ENCODE data around the gene PRC1. TPM values are rescaled to one million over a fixed set of nuclear protein-coding genes. Genes with fewer than 3 reads are reported as not detected.
A peak's percentile ranks its signal among the peaks of the same experiment; 100 is the strongest.
"Not testable (repeated sequence)": the region's sequence is repeated elsewhere in the genome, so short reads cannot be mapped to it uniquely, and the experiment has no call there.

Gene PRC1
- total RNA-seq, 2 donors from 2014 or later, result 19.9 to 40.6 TPM

DNA sequence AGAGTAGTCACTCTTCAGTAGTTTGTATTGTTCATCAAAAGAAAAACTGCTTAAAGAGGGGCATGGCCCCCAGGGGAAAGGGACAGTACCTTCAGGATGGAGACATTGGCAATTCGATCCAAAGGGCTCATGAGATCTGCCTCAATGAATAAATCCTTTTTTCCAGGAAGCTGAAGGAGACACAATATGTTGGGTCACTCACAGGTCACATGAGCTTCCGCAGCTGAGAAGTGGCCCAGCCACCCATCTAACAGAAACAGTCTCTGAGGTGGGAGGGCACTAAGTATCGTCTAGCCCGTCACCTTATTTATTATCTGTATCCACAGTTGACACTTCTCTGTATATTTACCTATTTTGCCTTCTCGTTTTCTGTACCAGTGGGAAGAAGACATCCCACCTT lies 23.4 kb upstream of the PRC1 start:
- Mint-ChIP-seq H3K4me3 (no peak overlapping the region), H3K36me3 (ENCODE audit: low read depth) (peaks cover 2% of the 10 kb centered on the region), H3K27ac (peak overlapping the region; percentile 39), H3K27me3 (no peaks in the 10 kb centered on the region), H3K4me1 (peaks cover 33% of the 10 kb centered on the region)
- ATAC-seq (no peak), DNase-seq (no peak)
- H3K9me3 ChIP-seq (ENCODE audit: control insufficient read depth, low read length, poor library complexity, severe bottlenecking), result no peaks in the 10 kb centered on the region

DNA sequence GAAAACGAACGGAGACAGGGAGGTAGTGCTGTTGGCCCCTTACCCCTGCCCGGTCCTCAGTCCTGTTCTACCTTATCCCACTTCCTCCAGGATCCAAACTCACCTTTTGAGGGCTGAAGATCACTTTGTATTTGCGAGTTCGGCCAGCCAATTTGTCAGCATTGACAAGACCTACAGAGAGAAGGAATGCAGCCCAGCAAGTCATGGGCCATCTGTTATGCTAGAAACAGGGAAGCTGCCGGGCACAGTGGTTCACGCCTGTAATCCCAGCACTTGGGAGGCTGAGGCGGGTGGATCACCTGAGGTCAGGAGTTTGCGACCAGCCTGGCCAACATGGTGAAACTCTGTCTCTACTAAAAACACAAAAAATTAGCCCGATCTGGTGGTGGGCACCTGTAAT lies 19.4 kb upstream of the PRC1 start:
- not testable (repeated sequence) for H3K4me3 Mint-ChIP-seq; H3K9me3 ChIP-seq (ENCODE audit: control insufficient read depth, low read length, poor library complexity, severe bottlenecking); ATAC-seq; H3K27me3 Mint-ChIP-seq; DNase-seq
- peak overlapping the region; percentile 8 for H3K27ac Mint-ChIP-seq
- H3K4me1 Mint-ChIP-seq, result peaks cover 24% of the 10 kb centered on the region
- H3K36me3 Mint-ChIP-seq (ENCODE audit: low read depth), result peaks cover 14% of the 10 kb centered on the region

DNA sequence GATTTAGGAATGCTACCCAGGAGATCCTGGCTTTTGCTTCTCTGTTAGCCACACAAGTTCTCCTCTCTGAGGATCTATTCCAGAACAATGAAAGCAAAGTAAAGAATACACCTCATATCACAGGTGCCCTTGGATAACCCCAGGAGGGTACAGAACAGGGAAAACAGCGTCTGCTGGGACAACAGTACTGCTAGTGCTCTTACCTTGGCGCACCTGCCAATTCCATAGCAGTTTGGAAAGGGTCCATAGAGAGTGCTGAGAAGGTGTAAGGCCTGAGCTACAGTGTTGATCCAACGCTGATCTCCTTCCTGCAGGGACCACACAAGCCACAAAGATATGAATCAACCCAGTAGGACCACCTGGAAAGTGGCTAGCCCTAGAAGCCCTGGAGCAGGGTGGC lies 12.9 kb upstream of the PRC1 start:
- ATAC-seq (no peak), DNase-seq (no peak)
- Mint-ChIP-seq H3K27me3 (no peaks in the 10 kb centered on the region), H3K36me3 (ENCODE audit: low read depth) (peaks cover 19% of the 10 kb centered on the region), H3K4me1 (peaks cover 11% of the 10 kb centered on the region), H3K4me3 (no peak overlapping the region), H3K27ac (peak overlapping the region; percentile 19)
- no peaks in the 10 kb centered on the region for H3K9me3 ChIP-seq (ENCODE audit: control insufficient read depth, low read length, poor library complexity, severe bottlenecking)

DNA sequence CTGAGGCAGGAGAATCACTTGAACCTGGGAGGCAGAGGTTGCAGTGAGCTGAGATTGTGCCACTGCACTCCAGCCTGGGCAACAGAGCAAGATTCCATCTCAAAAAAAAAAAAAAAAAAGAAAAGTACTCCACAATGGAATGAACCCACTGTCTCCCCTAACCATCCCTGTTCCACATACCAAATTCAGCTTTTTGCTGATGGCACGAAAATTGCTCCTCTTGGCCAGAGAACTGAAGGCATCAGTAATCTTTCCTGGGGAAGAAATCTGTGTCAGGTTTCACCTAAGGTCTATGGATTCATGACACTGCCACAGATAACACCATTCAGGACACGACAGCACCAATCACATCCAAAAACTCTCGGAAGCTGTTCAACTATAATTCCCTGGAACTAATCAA lies 6.9 kb upstream of the PRC1 start:
- no peak for ATAC-seq
- H3K4me3 Mint-ChIP-seq, result no peak overlapping the region
- peak overlapping the region; percentile 21 for H3K27ac Mint-ChIP-seq
- no peaks in the 10 kb centered on the region for H3K27me3 Mint-ChIP-seq
- peaks cover 9% of the 10 kb centered on the region for H3K36me3 Mint-ChIP-seq (ENCODE audit: low read depth)
- peaks cover 6% of the 10 kb centered on the region for H3K4me1 Mint-ChIP-seq
- no peaks in the 10 kb centered on the region for H3K9me3 ChIP-seq (ENCODE audit: control insufficient read depth, low read length, poor library complexity, severe bottlenecking)
- DNase-seq, result no peak

DNA sequence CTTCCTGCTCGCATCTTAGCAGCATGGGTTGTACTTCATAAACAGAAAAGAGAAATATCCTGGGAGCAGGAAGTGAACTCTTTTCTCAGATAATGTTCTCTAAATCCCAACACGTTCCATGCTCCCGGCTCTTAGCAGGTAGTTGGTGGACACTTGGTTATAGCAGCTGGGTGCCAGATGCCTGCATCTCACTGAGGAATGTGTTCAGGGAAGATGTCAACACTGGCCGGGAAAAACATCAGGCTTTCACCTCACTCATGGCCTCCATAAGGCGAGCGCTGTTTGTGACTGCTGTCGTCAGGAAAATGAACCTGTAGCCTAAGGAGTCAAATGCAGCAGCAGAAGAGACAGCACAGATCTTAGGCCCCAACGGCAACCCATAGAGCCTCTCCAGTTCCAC lies 4.4 kb upstream of the PRC1 start:
- ATAC-seq (no peak), DNase-seq (no peak)
- no peaks in the 10 kb centered on the region for H3K27me3 Mint-ChIP-seq
- H3K4me1 Mint-ChIP-seq, result peaks cover 12% of the 10 kb centered on the region
- peaks cover 11% of the 10 kb centered on the region for H3K36me3 Mint-ChIP-seq (ENCODE audit: low read depth)
- H3K27ac Mint-ChIP-seq, result no peak overlapping the region
- H3K9me3 ChIP-seq (ENCODE audit: control insufficient read depth, low read length, poor library complexity, severe bottlenecking), result no peaks in the 10 kb centered on the region
- no peak overlapping the region for H3K4me3 Mint-ChIP-seq

DNA sequence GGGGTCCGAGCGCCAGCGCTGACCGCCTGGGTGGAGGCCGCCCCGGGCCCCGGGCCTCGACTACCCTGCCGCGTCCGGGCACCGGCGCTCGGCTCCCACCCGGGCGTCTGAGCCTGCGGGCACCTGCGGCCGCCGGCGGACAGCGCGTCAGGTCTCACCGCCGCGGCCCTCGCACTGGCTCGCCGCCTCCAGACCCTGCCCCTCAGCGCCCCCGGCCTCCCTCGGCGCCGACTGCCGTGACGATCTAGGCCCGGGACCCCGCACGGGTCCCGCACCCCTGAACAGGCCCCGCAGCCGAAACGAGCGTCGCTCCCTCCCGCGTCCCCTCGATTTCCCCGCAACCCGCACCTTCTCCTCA lies 297 bp downstream of the PRC1 start:
- Mint-ChIP-seq H3K27ac (peak overlapping the region; percentile 95), H3K4me1 (peaks cover 15% of the 10 kb centered on the region), H3K4me3 (peak overlapping the region; percentile 100), H3K36me3 (ENCODE audit: low read depth) (peaks cover 7% of the 10 kb centered on the region), H3K27me3 (no peaks in the 10 kb centered on the region)
- no peaks in the 10 kb centered on the region for H3K9me3 ChIP-seq (ENCODE audit: control insufficient read depth, low read length, poor library complexity, severe bottlenecking)
- ATAC-seq (peak; percentile 8), DNase-seq (peak; percentile 5 to 21 (median 8))

DNA sequence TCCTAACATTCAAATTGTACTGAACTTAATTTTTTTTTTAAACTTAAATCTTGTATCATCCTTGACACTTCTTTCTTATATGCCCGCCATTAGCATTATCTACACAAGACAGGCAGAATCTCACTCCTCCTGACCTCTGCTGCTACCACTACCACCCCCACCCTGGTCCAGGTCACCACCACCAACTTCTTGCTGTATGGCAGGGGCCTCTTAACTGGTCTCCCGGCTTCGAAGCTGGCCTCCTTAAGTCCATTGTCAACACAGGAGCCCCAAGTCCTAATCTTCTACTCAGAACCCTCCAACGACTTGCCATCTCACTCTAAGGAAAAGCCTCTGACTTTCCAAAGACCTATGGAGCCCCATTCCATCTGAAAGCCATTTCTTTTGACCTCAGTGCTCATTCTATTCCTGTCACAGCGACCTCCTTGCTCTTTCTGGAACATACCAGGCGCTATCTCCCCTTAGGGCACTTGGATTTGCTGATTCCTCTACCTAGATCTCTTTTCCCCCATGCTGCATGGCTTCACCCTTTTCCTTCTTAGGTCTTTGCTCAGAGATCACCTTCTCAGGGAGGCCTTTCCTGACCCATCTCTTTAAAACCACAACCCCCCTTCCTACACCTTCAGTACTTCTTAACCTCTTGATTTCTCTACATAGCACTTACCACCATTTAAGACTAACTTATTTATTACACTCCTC lies 2.6 kb downstream of the PRC1 start:
- peaks cover 2% of the 10 kb centered on the region for H3K36me3 Mint-ChIP-seq (ENCODE audit: low read depth)
- H3K4me1 Mint-ChIP-seq, result peaks cover 24% of the 10 kb centered on the region
- no peak overlapping the region for H3K27ac Mint-ChIP-seq

DNA sequence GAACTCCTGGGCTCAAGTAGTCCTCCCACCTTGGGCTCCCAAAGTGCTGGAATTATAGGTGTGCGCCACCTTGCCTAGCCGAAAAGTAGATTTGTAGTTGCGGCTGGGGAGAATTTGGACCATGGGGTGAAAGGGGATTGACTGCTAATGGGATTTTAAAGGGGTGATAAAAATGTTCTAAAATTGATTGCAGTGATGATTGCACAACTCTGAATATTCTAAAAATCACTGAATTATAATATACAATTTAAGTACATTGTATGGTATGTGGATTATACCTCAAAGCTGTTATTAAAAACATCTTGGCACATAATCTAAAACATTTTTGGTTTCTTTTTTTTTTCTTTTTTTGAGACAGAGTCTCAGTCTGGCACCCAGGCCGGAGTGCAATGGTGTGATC lies 3.9 kb downstream of the PRC1 start:
- no peaks in the 10 kb centered on the region for H3K9me3 ChIP-seq (ENCODE audit: control insufficient read depth, low read length, poor library complexity, severe bottlenecking)
- Mint-ChIP-seq H3K4me3 (no peak overlapping the region), H3K36me3 (ENCODE audit: low read depth) (peaks cover 2% of the 10 kb centered on the region), H3K27me3 (no peaks in the 10 kb centered on the region), H3K27ac (no peak overlapping the region), H3K4me1 (peaks cover 22% of the 10 kb centered on the region)
- DNase-seq, result no peak
- ATAC-seq, result no peak

More for the DNA sequence above, 2.6 kb downstream of the PRC1 start:
- no peaks in the 10 kb centered on the region for H3K27me3 Mint-ChIP-seq
- DNase-seq (no peak), ATAC-seq (no peak)
- H3K9me3 ChIP-seq (ENCODE audit: control insufficient read depth, low read length, poor library complexity, severe bottlenecking), result no peaks in the 10 kb centered on the region
- peak overlapping the region; percentile 50 for H3K4me3 Mint-ChIP-seq

DNA sequence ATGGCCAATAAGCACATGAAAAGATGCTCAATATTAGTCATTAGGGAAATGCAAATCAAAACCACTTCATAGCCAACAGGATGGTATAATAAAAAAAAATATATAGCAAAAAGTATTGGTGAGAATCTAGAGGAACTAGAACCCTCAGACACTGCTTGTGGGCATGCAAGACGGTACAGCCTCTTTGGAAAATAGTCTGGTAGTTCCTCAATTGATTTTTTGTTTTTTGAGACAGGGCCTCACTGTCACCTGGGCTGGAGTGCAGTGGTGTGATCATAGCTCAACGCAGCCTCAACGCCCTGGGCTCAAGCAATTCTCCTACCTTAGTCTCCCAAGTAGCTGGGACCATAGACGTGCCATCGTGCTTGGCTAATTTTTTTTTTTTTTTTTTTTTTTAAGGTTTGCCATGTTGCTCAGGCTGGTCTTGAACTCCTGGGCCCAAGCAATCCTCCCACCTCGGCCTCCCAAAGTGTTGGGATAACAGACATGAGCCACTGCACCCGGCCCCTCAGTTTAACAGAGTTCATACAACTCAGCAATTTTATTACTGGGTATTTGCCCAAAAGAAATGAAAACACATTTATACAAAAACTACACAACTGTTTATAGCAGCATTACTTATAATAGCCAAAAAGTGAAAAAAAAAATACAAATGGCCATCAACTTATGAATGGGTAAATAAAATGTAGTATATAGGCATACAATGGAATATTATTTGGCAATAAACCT lies 5.1 kb downstream of the PRC1 start:
- Mint-ChIP-seq H3K4me3 (no peak overlapping the region), H3K4me1 (peaks cover 18% of the 10 kb centered on the region), H3K27me3 (no peaks in the 10 kb centered on the region), H3K36me3 (ENCODE audit: low read depth) (peaks cover under 1% of the 10 kb centered on the region), H3K27ac (peak overlapping the region; percentile 19)
- ATAC-seq (peak; percentile 21), DNase-seq (no peak)
- H3K9me3 ChIP-seq (ENCODE audit: control insufficient read depth, low read length, poor library complexity, severe bottlenecking), result no peaks in the 10 kb centered on the region

DNA sequence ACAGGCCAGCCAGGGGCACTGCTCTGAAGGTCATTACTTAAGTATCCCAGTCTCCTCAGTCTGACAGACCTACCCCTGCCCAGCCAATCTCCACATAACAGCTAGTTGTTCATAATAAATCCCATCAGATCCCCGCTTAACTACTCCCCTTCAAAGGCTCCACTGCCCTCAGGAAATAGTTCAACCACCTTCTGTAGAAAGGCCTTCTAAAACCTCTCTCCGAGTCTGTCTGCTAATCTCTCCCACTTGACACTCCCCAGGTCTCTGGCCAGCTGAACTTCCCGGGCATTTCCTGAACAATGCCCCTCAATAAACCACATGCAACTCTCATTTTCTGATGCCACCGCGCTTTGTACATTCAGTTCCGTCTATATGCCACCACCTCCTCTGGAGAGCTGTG lies 6.0 kb downstream of the PRC1 start:
- Mint-ChIP-seq H3K36me3 (ENCODE audit: low read depth) (no peaks in the 10 kb centered on the region), H3K27me3 (no peaks in the 10 kb centered on the region), H3K4me1 (peaks cover 18% of the 10 kb centered on the region), H3K27ac (peak overlapping the region; percentile 19), H3K4me3 (peak overlapping the region; percentile 76)
- ATAC-seq, result peak; percentile 14
- no peak for DNase-seq
- H3K9me3 ChIP-seq (ENCODE audit: control insufficient read depth, low read length, poor library complexity, severe bottlenecking), result no peaks in the 10 kb centered on the region

DNA sequence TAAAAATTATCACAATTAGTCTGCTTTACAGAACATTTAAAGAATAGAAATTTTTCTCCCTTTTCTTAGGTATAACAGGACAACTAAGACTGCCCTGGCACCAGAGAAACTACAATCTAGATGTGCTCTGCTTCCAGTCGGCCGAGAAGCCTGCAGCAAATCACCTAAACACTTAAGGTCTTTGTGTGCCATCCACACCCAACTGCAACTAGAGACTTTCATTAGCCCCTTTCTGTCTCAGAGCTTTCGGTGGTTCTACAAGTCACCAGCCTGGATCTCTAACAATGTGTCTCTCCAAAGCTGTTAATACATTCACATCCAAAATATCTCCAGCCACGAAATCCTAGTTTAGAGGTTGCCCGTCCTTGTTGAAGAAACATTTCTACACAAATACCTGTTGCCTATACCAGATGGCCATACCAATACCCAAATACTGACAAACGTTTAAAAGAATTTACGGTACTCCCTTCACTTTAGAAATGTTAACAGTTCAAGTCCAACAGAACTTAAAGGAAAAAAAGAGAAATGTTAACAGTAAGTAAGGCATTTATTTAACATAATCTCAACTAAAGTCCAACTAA lies 6.7 kb downstream of the PRC1 start:
- no peak overlapping the region for H3K27ac Mint-ChIP-seq
- H3K4me3 Mint-ChIP-seq, result peak overlapping the region; percentile 76
- ATAC-seq (no peak), DNase-seq (no peak)
- H3K36me3 Mint-ChIP-seq (ENCODE audit: low read depth), result no peaks in the 10 kb centered on the region
- no peaks in the 10 kb centered on the region for H3K27me3 Mint-ChIP-seq
- H3K4me1 Mint-ChIP-seq, result peaks cover 20% of the 10 kb centered on the region
- H3K9me3 ChIP-seq (ENCODE audit: control insufficient read depth, low read length, poor library complexity, severe bottlenecking), result no peaks in the 10 kb centered on the region

DNA sequence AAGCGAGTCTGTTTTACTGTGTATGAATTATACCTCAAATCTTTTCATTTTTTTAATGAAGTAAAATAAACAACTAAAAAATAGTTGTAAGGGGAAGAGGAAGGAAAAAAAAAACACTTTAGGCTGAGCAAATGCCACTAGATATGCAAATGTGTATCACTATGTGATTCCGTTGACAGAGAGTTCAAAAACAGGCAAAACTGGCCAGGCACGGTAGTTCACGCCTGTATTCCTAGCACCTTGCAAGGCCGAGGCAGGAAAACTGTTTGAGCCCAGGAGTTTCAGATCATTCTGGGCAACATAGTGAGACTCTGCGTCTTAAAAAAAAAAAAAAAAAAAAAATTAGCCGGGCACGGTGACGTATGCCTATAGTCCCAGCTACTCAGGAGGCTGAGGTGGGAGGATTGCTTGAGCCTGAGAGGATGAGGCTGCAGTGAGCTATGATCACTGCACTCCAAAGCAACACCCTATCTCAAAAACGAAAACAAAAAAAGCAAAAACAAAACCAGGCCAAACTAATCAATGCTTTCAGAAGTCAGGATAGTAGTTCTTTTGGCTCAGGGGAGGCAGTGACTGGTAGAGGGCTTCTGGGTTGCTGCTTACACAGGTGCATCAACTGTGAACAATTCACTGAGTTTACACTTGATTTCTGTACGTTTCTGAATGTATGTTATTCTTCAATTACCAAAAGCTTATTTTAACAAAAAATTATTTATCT lies 7.4 kb downstream of the PRC1 start:
- no peak overlapping the region for H3K27ac Mint-ChIP-seq
- H3K4me3 Mint-ChIP-seq, result no peak overlapping the region
- no peaks in the 10 kb centered on the region for H3K9me3 ChIP-seq (ENCODE audit: control insufficient read depth, low read length, poor library complexity, severe bottlenecking)
- H3K27me3 Mint-ChIP-seq, result no peaks in the 10 kb centered on the region
- ATAC-seq, result no peak
- DNase-seq, result no peak
- H3K36me3 Mint-ChIP-seq (ENCODE audit: low read depth), result no peaks in the 10 kb centered on the region
- peaks cover 19% of the 10 kb centered on the region for H3K4me1 Mint-ChIP-seq

DNA sequence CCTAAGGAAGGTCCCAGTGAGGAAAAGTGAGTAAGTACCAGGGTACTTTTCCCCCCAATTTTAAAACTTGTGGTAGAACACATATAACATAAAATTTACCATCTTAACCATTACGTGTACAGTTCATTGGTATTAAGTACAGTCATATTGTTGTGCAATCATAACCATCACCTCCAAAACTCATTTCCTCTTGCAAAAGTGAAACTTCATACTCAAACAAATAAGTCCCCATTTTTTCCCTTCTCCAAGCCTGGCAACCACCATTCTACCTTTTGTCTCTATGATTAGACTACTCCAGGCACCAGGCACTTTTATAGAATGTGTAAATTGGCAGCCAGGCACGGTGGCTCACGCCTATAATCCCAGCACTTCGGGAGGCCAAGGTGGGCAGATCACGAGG lies 12.2 kb downstream of the PRC1 start:
- no peak overlapping the region for H3K27ac Mint-ChIP-seq
- peaks cover 3% of the 10 kb centered on the region for H3K4me1 Mint-ChIP-seq
- no peaks in the 10 kb centered on the region for H3K27me3 Mint-ChIP-seq
- no peaks in the 10 kb centered on the region for H3K9me3 ChIP-seq (ENCODE audit: control insufficient read depth, low read length, poor library complexity, severe bottlenecking)
- DNase-seq (no peak), ATAC-seq (no peak)
- H3K36me3 Mint-ChIP-seq (ENCODE audit: low read depth), result no peaks in the 10 kb centered on the region
- no peak overlapping the region for H3K4me3 Mint-ChIP-seq
